Right hindlimb (tissue), 1 donor: ENCODE measurements around the gene ZNF169.
"Not testable (repeated sequence)": the region's sequence is repeated elsewhere in the genome, so short reads cannot be mapped to it uniquely, and the experiment has no call there.

Experiments used
- DNase-seq: peaks from one replicate; pipeline ENCODE4 v3.0.0-alpha.2; 2018

The ZNF169 gene

DNA sequence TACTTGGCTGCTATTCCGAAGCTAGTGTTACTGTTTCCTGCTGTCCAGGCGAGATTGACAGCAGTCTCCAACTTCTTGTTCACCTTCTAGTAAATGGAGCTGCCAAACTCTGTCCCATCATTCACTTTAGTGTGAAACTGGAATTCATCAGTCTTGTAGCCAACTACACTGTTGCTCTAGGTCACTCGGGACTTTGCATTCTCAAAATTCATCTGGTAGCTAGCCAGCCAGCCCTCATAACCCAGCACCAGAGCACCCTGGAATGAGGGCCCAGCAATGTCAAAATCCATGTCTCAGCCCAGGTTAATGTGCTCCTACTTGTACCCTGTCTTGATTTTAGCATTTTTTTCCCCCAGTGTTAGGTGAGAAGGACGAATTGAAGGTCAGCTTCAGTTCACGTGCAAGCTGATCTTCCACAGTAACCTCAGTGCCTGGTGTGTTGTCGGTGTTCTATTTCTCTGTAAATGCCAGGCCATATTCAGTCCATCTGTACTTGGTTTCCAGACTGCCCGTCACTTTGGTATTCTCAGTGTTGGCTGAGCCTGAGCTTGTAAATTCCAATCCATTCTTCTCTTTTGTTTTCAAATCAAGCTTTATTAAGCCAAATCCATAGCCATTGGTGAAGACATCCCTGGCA is 28.9 kb downstream of the ZNF169 start:
- no peak for DNase-seq

DNA sequence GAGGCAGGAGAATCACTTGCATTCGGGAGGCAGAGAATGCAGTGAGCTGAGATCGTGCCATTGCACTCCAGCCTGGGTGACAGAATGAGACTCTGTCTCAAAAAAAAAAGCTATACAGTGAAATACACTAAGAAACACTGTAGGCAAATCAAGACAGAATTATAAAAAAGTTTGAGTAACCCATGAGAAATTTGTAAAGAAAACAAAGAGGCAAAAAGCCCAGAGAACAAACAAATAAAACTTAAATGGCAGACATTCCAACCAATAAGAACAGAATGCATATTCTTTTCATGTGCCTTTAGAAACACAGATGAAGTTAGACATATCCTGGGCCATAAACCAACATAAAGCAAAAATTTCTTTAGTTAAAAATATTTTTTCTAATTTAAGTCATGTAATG is 30.6 kb downstream of the ZNF169 start:
- DNase-seq = no peak

DNA sequence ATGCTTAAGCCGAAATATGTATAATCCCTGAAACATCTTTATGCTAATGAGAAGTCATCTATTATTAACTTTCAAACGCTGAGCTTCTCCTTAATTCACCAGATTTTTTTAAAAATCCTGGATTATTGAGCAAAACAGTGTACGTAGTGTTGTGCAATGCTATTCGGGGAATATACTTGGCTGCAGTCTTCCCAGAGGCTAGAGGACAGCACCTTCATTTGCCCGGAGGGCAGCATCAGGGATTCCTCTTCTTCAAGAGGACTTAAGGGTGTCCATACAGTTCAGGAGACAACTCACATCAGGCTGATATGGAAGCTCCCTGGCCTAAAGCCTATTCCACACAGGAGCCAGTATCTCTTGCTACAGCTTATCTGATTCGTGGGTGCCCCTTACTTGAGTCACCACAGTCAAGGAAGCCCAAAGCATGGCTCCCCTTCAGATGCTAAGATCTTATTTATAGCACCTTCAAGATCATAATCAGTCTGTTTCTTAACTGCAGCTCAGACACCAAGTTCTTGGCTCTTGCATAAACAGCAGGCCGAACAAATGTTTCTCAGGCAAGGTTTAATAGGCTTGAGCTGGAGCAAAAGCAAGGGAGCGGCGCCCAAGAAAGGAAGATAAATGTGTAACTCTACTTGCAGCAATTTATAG is 40.0 kb downstream of the ZNF169 start:
- DNase-seq = no peak

DNA sequence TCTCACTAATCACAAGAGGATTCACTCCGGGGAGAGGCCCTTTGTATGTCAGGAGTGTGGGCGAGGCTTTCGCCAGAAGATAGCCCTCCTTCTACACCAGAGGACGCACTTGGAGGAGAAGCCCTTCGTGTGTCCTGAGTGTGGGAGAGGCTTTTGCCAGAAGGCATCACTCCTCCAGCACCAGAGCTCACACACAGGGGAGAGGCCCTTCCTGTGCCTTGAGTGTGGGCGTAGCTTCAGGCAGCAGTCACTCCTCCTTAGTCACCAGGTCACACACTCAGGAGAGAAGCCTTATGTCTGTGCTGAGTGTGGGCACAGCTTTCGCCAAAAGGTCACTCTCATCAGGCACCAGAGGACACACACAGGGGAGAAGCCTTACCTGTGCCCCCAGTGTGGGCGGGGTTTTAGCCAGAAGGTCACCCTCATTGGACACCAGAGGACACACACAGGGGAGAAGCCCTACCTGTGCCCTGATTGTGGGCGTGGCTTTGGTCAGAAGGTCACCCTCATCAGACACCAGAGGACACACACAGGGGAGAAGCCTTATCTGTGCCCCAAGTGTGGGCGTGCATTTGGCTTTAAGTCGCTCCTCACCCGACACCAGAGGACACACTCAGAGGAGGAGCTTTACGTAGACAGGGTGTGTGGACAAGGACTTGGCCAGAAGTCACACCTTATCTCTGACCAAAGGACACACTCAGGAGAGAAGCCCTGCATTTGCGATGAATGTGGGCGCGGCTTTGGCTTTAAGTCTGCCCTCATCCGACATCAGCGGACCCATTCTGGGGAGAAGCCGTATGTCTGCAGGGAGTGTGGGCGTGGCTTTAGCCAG is 41.6 kb downstream of the ZNF169 start:
- DNase-seq = no peak

DNA sequence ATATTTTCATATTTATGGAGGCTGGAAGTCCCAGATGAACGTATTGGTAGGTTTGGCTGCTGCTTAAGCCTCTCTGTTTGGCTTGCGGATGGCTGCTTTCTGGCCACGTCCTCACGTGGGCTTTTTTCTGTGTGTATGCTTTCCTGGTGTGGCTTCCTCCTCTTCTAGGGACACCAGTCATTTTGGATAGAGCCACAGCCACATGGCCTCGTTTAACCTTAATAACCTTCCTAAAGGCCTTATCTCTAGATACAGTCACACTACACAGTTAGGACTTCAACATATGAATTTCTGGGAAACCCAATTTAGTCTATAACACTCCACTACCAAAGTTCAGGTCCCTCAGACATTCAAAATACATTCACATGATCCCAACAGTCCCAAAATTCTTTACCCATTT is 42.5 kb downstream of the ZNF169 start:
- no peak for DNase-seq

DNA sequence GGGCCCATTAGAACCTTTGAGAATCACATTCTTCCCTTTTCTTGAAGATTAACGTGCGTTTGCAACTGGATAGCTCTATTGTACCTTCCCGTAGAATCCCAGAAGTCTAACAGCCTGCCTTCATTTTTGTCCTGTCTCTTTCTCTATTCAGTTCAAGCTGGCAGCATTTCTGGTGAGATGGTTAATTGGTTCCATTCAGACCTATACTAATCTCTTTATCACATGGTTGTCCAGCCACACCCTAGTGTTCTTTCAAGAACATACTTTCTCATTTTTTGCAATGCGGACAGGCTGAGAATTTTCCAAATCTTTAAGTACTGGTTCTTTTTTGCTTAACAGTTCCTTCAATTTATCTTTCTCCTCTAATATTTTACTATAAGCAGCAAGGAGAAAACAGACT is 43.3 kb downstream of the ZNF169 start:
- DNase-seq = no peak

DNA sequence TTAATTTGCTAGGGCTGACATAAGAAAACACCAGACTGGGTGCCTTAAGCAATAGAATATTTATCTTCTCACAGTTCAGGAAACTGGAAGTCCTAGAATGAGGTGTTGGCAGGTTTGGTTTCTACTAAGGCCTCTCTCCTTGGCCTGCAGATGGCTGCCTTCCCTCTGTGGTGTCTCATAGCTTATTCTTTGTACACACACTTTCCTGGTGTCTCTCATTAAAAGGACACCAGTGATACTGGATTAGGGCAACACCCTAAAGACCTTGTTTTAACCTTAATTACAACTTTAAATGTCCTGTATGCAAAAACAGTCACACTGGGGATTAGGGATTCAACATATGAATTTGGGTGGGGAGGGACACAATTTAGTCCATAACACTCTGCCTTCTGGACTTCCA is 44.2 kb downstream of the ZNF169 start:
- DNase-seq = no peak

DNA sequence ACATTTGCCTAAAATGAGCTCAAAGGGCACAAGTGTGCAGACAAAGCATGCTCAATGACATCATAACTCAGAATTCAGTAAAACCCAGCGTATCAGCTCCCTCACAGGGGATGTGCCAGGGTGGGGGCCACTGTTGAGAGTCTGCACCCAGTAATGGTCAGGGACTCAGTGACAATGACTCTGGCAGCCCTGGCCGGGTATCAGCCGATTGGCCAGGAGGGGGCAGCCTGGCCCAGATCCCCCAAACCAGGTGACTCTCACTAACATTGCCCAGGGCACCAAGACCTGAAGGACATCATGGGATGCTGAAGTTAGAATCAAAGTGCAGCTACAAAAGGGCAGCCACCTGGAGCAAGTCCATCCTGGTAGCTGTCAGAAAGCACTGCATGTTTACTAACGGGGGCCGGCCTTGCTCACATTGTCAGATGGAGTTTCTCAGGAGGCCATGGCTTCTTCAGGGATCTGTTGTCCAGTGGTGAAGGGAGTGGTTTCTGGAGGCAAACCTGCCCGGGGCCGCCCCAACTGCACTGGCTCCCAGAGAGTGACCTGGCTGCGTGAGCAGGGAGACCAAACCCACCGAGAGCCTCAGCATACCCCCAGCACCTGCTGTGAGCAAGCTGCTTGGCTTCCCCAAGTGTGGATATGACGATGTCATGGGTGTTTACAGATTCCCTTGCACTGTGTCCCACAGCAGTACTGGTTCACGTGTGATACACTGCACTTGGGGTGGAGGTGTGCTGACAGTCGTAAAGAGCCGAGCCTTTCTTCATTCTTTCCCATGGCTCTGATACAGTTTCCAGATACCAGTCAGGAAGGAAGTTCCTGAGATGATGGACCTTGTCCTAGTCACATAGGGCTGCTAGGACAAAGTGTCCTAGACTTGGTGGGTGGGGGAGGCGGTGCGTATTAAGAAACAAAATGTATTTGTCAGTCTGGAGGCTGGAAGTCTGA is 56.2 kb downstream of the ZNF169 start:
- DNase-seq = not testable (repeated sequence)

DNA sequence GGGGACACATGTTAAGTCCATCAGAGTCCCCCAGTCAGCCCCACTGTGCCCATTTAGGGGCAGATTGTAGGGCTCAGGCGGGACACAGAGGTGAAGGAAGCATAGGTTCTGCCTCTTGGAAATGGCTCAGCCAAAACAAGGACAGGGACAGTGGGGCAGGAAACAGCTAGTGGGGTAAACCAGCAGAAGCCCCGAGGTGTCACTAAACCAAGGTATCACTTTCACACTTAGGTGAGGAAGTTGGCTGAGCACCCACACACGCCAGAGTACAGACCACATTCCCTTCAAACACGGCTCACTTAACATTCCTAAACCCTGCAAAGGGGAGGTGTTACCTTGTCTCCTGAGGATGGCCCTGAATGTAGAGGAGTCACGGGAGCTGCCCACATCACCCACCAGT is 57.1 kb downstream of the ZNF169 start:
- not testable (repeated sequence) for DNase-seq

DNA sequence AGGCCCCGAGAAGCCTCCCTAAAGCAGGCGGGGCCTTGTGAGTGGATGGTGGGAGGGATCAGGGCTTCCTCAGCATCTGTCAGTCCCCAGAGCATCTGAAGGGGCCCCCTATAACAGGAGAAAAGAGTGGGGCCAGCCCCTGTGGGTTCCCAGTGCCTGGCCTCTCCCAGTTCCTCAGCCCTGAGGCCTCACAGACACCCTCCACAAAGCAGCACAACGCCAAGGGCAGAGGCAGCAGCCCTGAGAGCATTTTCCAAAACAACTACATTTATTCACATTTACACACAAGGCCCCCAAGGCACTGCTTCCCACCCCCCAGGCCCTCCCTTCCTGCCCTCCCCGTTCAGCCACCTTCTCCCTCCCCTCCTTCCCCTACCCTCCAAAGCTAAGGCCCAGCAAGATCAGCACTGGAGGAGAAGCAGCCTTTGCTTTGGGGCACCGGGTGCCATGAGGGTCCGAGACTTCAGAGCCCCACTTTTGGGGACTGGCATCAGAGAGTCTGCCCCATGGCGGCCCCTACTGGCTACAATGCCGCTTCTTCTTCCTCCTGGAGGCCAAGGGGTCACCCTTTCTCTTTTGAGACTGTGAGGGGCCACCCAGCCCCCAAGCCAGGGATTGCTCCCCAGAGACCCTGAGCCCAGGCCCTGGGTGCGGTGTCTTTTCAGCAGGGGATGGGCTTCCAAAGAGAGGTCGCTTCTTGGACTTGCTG is 59.0 kb downstream of the ZNF169 start:
- not testable (repeated sequence) for DNase-seq

DNA sequence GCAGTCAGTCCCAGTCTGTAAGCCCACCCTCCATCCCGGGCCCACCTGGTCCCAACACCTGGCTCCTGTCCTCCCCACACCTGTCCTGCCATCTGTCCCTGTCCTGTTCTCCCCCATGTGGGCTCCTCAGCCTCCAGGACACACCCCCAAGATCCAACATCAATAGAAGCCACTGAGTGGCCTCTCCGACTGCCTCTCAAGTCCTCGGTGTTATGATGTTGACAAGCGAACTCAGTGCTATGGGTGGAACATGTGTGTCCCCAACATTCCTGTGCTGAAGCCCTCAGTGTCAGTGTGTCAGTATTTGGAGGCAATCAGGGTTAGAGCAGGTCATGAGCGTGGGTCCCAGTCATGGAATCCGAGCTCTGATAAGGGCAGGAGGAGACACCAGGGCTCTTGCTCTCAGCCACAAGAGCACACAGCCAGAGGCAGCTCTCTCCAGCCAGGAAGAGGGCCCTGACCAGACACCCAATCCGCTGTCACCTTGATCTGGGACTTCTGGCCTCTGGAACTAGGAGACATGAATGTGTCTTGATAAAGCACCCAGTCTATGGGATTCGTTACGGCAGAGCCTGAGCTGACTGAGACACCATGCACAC is 63.3 kb downstream of the ZNF169 start:
- DNase-seq = not testable (repeated sequence)

DNA sequence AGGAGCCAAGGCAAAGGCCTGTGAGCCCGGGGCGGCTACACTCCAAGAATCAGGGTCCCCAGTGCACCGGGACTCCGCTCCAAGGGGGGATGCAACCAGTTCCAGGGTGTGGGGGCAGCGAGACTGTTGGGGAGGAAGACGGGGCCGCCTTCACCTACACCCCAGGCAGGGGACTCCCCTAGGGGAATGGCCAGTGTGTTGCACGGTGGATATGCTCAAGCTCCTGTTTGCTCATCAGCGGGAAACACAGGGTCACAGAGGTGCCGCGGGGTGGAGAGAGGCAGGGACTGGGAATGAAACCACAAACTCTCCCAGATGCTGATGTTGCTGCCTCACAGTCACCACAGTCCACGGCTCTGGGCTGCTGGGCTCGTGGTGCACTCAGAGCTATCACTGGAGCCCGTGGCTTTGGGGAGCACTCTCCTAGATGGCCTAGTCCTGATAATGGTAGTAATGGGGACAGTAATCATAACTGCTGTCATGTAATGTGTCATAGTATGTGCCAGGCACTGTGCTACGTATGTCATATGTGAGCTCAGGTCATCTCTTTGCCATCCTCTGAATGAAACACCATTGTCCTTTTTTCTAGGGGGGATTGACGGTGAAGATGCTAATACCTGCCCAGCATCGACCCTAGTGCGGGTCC is 64.2 kb downstream of the ZNF169 start:
- not testable (repeated sequence) for DNase-seq

DNA sequence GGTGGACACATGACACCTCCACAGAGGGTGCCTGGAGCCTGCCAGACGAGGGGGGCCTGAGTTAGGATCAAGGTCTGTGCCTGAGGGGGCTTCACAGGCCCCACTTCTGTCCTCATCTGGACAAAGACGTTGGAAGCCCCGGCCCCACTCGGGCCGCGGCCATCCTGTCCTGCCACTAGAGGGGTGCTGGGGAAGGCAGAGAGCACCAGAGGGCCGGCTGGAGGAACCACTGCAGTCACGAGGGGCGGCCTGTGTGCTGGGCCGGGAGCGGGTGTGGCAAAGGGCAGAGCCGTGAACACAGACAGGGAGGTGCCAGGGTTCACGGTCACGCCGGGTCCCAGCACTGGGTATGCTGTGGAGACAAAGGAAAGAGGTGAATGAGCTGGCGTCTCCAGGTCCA is 66.5 kb downstream of the ZNF169 start:
- not testable (repeated sequence) for DNase-seq

DNA sequence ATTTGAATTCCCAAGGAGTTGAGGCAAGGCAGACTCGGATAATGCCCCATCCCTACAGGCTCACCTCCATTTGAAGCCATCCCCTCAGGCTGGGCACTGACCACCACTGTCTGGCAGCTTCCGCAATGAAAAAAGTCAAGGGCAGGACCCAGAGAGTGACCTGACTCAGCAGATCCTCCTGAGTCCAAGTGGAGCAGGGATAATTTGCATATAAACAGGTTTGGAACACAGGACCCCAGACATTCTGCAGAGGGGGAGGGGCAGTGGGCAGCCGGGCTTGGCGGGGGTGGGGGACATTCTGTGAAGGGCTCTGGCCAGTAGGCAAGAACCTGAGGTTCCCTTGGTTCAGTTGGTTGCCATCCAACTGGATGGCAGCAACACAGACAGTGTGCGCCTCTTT is 69.4 kb downstream of the ZNF169 start, which contains the start of gene NUTM2F:
Gene NUTM2F, minus strand, starts transcription at position 101 of the 400 bp plus-strand sequence. Its CDS starts 21 bp downstream, at position 80.
- DNase-seq = not testable (repeated sequence)

DNA sequence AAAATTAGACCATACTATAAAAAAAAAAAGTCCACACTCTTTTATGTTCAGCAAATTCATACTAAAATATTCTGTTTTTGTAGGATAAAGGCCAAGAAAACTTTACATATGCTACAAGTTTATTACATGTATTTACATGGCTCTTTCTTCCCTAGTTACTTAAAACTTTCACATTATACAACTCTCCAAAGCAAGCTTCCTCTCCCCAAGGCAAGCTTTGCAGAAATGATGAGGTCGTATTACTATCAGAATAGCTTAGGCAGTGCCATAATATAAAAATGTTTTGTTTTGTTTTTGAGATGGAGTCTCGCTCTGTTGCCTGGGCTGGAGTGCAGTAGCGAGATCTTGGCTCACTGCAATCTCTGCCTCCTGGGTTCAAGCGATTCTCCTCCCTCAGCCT is 77.3 kb downstream of the ZNF169 start:
- DNase-seq = not testable (repeated sequence)

DNA sequence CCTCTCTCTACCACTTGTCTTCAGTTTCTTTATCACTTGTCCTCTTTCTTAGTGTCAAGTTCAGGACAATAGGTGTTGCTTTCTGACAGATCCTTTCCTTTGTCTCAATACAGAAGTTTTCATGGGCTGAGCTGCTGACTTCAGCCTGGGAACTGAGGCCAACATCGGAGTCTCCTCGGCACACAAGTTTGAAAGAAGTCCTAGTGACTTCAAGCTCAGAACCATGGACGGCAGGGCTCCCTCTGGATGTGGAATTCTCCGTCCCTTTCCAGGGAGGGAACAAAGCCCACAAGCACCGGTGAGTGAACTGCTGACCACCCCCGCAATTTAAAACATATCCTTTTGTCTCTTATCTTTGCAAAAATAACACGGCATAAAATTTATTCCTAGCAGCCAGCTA is 79.6 kb downstream of the ZNF169 start:
- DNase-seq = not testable (repeated sequence)

DNA sequence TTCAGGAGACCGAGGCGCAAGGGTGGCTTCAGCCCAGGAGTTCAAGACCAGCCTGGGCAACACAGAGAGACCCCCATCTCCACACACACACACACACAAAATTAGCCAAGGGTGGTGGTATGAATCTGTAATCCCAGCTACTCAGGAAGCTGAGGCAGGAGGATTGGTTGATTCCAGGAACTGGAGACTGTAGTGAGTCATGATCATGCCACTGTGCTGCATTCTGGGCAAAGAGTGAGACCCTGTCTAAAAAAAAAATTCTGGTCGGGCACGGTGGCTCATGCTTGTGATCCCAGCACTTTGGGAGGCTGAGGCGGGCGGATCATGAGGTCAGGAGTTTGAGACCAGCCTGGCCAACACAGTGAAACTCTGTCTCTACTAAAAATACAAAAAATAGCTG is 80.6 kb downstream of the ZNF169 start:
- not testable (repeated sequence) for DNase-seq

DNA sequence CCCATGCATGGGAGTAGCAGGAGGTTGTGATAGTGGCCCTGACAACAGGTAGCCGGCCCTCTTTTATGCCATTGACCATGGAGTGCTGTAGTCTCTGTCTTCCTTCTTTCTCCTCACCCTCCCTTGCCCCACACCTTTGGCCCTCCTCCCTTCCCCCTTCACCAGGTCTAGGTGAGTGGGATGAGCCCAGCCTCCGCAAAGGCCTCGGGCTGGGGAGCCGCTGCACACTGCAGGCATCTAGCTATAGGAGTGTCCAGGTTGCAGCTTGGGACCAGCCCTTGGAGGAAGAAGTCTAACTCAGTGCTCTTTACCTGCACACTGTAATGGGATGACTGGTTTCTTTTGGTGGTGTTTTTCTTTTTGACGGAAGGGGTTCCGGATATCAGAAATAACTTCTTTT is 81.7 kb downstream of the ZNF169 start:
- DNase-seq = not testable (repeated sequence)

DNA sequence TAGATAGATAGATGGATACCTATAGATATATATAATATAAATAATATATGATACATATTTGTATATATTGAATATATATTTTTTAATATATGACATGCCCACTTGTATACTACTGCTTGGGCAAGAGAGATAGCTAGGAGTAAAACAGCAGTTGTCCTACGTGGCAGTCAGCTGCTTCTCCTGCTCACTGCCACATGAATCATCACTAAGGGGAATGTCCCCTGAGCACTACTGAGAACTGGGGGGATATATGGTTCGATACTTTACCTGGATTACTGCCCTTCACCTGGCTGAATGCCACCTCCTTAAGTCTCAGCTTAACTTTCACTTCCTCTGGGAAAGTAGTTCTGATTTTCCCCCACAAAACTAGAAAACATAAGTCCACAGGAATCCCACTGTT is 82.6 kb downstream of the ZNF169 start:
- DNase-seq = not testable (repeated sequence)

DNA sequence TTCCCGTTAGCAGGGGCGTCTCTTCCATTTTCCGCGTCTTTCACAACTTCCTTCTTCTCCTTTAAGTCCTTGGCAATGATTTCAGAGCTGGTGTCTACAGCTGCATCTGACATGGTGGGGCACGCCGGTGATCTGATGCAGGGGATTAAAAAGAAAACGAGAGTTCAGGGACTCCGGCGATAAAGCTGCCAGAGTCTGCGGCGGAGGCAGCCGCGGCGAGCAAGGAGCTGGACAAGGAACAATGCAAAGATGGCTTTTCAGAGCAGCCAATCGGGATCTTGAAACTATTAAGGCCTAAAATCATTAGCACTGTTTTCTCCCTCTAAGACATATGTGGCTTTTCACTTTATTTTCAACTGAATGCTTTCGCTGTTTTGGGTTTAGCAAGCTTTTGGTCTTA is 88.4 kb downstream of the ZNF169 start:
- DNase-seq = not testable (repeated sequence)

DNA sequence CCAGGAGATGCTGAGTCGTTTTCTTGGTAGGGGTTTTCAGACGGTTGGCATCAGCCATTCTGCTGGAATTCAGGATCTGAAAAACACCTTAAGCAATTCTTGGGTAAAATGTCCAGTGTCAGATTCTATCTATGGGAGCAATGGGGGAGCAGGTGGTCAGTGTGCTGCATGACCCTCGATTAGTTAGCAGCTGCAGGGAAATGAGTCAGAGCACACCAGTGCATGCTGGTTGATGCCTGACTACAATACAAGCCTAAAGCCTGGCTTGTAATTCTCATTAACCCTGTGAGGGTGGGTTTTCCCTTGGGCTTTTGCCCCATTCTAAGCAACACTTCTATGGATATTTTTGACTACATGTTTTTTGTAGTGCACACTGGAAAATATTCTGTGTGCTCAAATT is 89.7 kb downstream of the ZNF169 start:
- DNase-seq = not testable (repeated sequence)
